Measurements from ENCODE around the gene NBEA.

The NBEA gene

GRCh38 chr13:35475212-35475959, 533.3 kb downstream of the NBEA start:
- Histone ChIP-seq H3K36me3 (peaks cover 0 to 5% (median 0%) of the 10 kb centered on the region in 11 experiments; a peak in 2 of 22 replicates), H3K4me3 (peak overlapping the region in 7 of 10 experiments; percentile 38 to 63 (median 53); a peak in 6 of 20 replicates), H4K20me1 (no peaks in the 10 kb centered on the region; a peak in 1 of 22 replicates), H3K27ac (peak overlapping the region in 1 of 11 experiments; percentile 30; a peak in 1 of 22 replicates), H3K9me3 (replicated peaks in 1 of 11) (peaks cover 10 to 37% (median 19%) of the 10 kb centered on the region in 11 experiments), H3K27me3 (peaks cover 0 to 23% (median 11%) of the 10 kb centered on the region in 11 experiments; a peak in 12 of 22 replicates), H3K4me2 (peak overlapping the region; percentile 65 to 90 (median 84)), H3K4me1 (peaks cover 9 to 35% (median 25%) of the 10 kb centered on the region in 10 experiments), H3K9ac (peak overlapping the region in 6 of 11 experiments; percentile 29 to 56 (median 42); a peak in 6 of 22 replicates)
- no peak for TF ChIP-seq Cebpa-rat (IDR thresholded peaks at IDR 0.05)

- Histone ChIP-seq H3K4me1 (peaks cover 9 to 35% (median 25%) of the 10 kb centered on the region in 10 experiments), H3K4me3 (peak within 1 kb of the TSS; percentile 38 to 63 (median 49)), H3K27me3 (peaks cover 0 to 23% (median 11%) of the 10 kb centered on the region in 11 experiments; a peak in 12 of 22 replicates), H3K36me3 (no peaks in the 10 kb centered on the region; a peak in 2 of 22 replicates), H3K9me3 (replicated peaks in 1 of 11) (peaks cover 2 to 28% (median 11%) of the 10 kb centered on the region in 11 experiments), H3K27ac (peak within 1 kb of the TSS in 6 of 11 experiments; percentile 1 to 33 (median 28); a peak in 5 of 22 replicates), H3K4me2 (peak within 1 kb of the TSS; percentile 65 to 90 (median 84)), H3K9ac (peak within 1 kb of the TSS; percentile 16 to 56 (median 48); a peak in 17 of 22 replicates), H4K20me1 (no peaks in the 10 kb centered on the region; a peak in 1 of 22 replicates)
- TF ChIP-seq Cebpa-rat (IDR thresholded peaks at IDR 0.05), result no peak
Measured at GRCh38 chr13:35475960-35476943, 534.2 kb downstream of the NBEA start, which contains the start of gene MAB21L1. Gene MAB21L1, minus strand, starts transcription at chr13:35476689. Its CDS starts 551 bp downstream, at chr13:35476138.

- Histone ChIP-seq H3K27ac (no peak overlapping the region), H3K4me2 (peak overlapping the region in 5 of 11 experiments; percentile 65 to 83 (median 78); a peak in 8 of 22 replicates), H3K4me3 (no peak overlapping the region; a peak in 1 of 20 replicates), H3K9ac (no peak overlapping the region), H3K36me3 (no peaks in the 10 kb centered on the region), H3K27me3 (peaks cover 0 to 23% (median 11%) of the 10 kb centered on the region in 11 experiments; a peak in 12 of 22 replicates), H3K9me3 (replicated peaks in 1 of 11) (peaks cover 0 to 17% (median 0%) of the 10 kb centered on the region in 11 experiments; a peak in 7 of 22 replicates), H3K4me1 (peaks cover 9 to 35% (median 25%) of the 10 kb centered on the region in 10 experiments), H4K20me1 (no peaks in the 10 kb centered on the region; a peak in 1 of 22 replicates)
- TF ChIP-seq Cebpa-rat (IDR thresholded peaks at IDR 0.05), result no peak
Measured at GRCh38 chr13:35477386-35477946, 535.4 kb downstream of the NBEA start.

- H3K9me3 ChIP-seq (replicated peaks in 1 of 11), result peaks cover 0 to 17% (median 0%) of the 10 kb centered on the region in 11 experiments; a peak in 7 of 22 replicates
- H3K27me3 ChIP-seq, result peaks cover 0 to 23% (median 11%) of the 10 kb centered on the region in 11 experiments; a peak in 12 of 22 replicates
- H4K20me1 ChIP-seq, result no peaks in the 10 kb centered on the region; a peak in 1 of 22 replicates
- peak overlapping the region; percentile 30 to 72 (median 59) for H3K4me2 ChIP-seq
- H3K4me1 ChIP-seq, result peaks cover 9 to 35% (median 25%) of the 10 kb centered on the region in 10 experiments
- TF ChIP-seq Cebpa-rat (IDR thresholded peaks at IDR 0.05), result no peak
- H3K9ac ChIP-seq, result no peak overlapping the region
- H3K27ac ChIP-seq, result no peak overlapping the region
- H3K4me3 ChIP-seq, result 0 out of 20 replicates have a peak overlapping the region, but pooled peaks of 1 of the 10 experiments have one; percentile 8
- H3K36me3 ChIP-seq, result no peaks in the 10 kb centered on the region
Measured at GRCh38 chr13:35478271-35479037, 536.4 kb downstream of the NBEA start.

- Histone ChIP-seq H3K36me3 (no peaks in the 10 kb centered on the region), H3K9ac (no peak overlapping the region), H3K4me1 (peaks cover 12 to 35% (median 25%) of the 10 kb centered on the region in 10 experiments), H3K4me3 (no peak overlapping the region), H3K9me3 (replicated peaks in 1 of 11) (peaks cover 0 to 17% (median 0%) of the 10 kb centered on the region in 11 experiments; a peak in 7 of 22 replicates), H4K20me1 (no peaks in the 10 kb centered on the region; a peak in 1 of 22 replicates), H3K27ac (no peak overlapping the region), H3K4me2 (peak overlapping the region in 3 of 11 experiments; percentile 52 to 61 (median 59); a peak in 1 of 22 replicates), H3K27me3 (peaks cover 0 to 23% (median 11%) of the 10 kb centered on the region in 11 experiments; a peak in 12 of 22 replicates)
- no peak for TF ChIP-seq Cebpa-rat (IDR thresholded peaks at IDR 0.05)
Measured at GRCh38 chr13:35479038-35479492, 537.0 kb downstream of the NBEA start.

- Histone ChIP-seq H3K4me1 (peaks cover 18 to 35% (median 25%) of the 10 kb centered on the region in 10 experiments), H3K9me3 (replicated peaks in 1 of 11) (peaks cover 0 to 16% (median 0%) of the 10 kb centered on the region in 11 experiments; a peak in 7 of 22 replicates), H3K27me3 (peaks cover 0 to 23% (median 11%) of the 10 kb centered on the region in 11 experiments; a peak in 12 of 22 replicates), H4K20me1 (no peaks in the 10 kb centered on the region; a peak in 1 of 22 replicates), H3K4me2 (no peak overlapping the region), H3K36me3 (no peaks in the 10 kb centered on the region), H3K27ac (no peak overlapping the region), H3K9ac (no peak overlapping the region), H3K4me3 (no peak overlapping the region)
- no peak for TF ChIP-seq Cebpa-rat (IDR thresholded peaks at IDR 0.05)
Measured at GRCh38 chr13:35479706-35480105, 537.6 kb downstream of the NBEA start.

- Histone ChIP-seq H3K27me3 (peaks cover 0 to 23% (median 11%) of the 10 kb centered on the region in 11 experiments; a peak in 12 of 22 replicates), H3K36me3 (no peaks in the 10 kb centered on the region), H3K9ac (no peak overlapping the region), H3K4me2 (no peak overlapping the region), H3K4me1 (peaks cover 17 to 33% (median 25%) of the 10 kb centered on the region in 10 experiments), H3K4me3 (no peak overlapping the region), H4K20me1 (no peaks in the 10 kb centered on the region; a peak in 1 of 22 replicates), H3K27ac (no peak overlapping the region), H3K9me3 (replicated peaks in 1 of 11) (peaks cover 0 to 10% (median 0%) of the 10 kb centered on the region in 11 experiments; a peak in 7 of 22 replicates)
- TF ChIP-seq Cebpa-rat (IDR thresholded peaks at IDR 0.05), result no peak
Measured at GRCh38 chr13:35480346-35480745, 538.3 kb downstream of the NBEA start.
